T-helper 1 cell treated with Interleukin-12 subunit alpha and Interleukin-12 subunit beta and Interleukin-4 antibody, amounts not matched to agents 30 μg/mL and 1 μg/mL, for 36 hours (primary cell): ENCODE data around the gene PEF1.

ENCODE experiments used
- H3K27ac Mint-ChIP-seq: one replicate; pipeline ENCODE4 v1.8.0; 2021; ENCODE audit warnings: mild to moderate bottlenecking, mixed read lengths
- H3K27me3 Mint-ChIP-seq: one replicate; pipeline ENCODE4 v1.8.0; 2021; ENCODE audit warnings: low read depth, mixed read lengths
- H3K36me3 Mint-ChIP-seq: one replicate; pipeline ENCODE4 v1.8.0; 2021; ENCODE audit warnings: low read depth, mixed read lengths
- H3K4me1 Mint-ChIP-seq: one replicate; pipeline ENCODE4 v1.8.0; 2021; ENCODE audit warnings: low read depth, mixed read lengths
- H3K4me3 Mint-ChIP-seq: one replicate; pipeline ENCODE4 v1.8.0; 2021; ENCODE audit warnings: mild to moderate bottlenecking, moderate library complexity, mixed read lengths
- H3K9me3 Mint-ChIP-seq: one replicate; pipeline ENCODE4 v1.8.0; 2021; ENCODE audit warnings: mixed read lengths

The PEF1 gene

GRCh38 chr1:31653717-31654473, 9.2 kb upstream of the PEF1 start:
- Mint-ChIP-seq H3K36me3 (no peaks in the 10 kb centered on the region), H3K9me3 (no peaks in the 10 kb centered on the region), H3K4me3 (no peak overlapping the region), H3K27ac (no peak overlapping the region), H3K4me1 (no peaks in the 10 kb centered on the region), H3K27me3 (peaks cover 16% of the 10 kb centered on the region)

- H3K36me3 Mint-ChIP-seq = no peaks in the 10 kb centered on the region
- H3K4me3 Mint-ChIP-seq = no peak overlapping the region
- H3K4me1 Mint-ChIP-seq = no peaks in the 10 kb centered on the region
- H3K27me3 Mint-ChIP-seq = peaks cover 16% of the 10 kb centered on the region
- H3K27ac Mint-ChIP-seq = no peak overlapping the region
- H3K9me3 Mint-ChIP-seq = no peaks in the 10 kb centered on the region
Measured at GRCh38 chr1:31652891-31653499, 8.3 kb upstream of the PEF1 start.

- Mint-ChIP-seq H3K36me3 (peaks cover 2% of the 10 kb centered on the region), H3K4me3 (no peak overlapping the region), H3K9me3 (peaks cover 2% of the 10 kb centered on the region), H3K27ac (no peak overlapping the region), H3K27me3 (peaks cover 23% of the 10 kb centered on the region), H3K4me1 (peaks cover 2% of the 10 kb centered on the region)
Measured at GRCh38 chr1:31651766-31652165, 7.1 kb upstream of the PEF1 start.

- peaks cover 23% of the 10 kb centered on the region for H3K27me3 Mint-ChIP-seq
- H3K36me3 Mint-ChIP-seq = peaks cover 3% of the 10 kb centered on the region
- no peak overlapping the region for H3K27ac Mint-ChIP-seq
- no peak overlapping the region for H3K4me3 Mint-ChIP-seq
- peaks cover 7% of the 10 kb centered on the region for H3K4me1 Mint-ChIP-seq
- H3K9me3 Mint-ChIP-seq = peaks cover 8% of the 10 kb centered on the region
Measured at GRCh38 chr1:31651089-31651420, 6.4 kb upstream of the PEF1 start.

- Mint-ChIP-seq H3K27me3 (peaks cover 18% of the 10 kb centered on the region), H3K36me3 (peaks cover 3% of the 10 kb centered on the region), H3K4me3 (no peak overlapping the region), H3K4me1 (peaks cover 11% of the 10 kb centered on the region), H3K9me3 (peaks cover 8% of the 10 kb centered on the region), H3K27ac (no peak overlapping the region)
Measured at GRCh38 chr1:31650161-31651088, 5.7 kb upstream of the PEF1 start.

GRCh38 chr1:31648641-31649357, 4.1 kb upstream of the PEF1 start:
- peaks cover 18% of the 10 kb centered on the region for H3K4me1 Mint-ChIP-seq
- H3K27ac Mint-ChIP-seq = no peak overlapping the region
- no peak overlapping the region for H3K4me3 Mint-ChIP-seq
- peaks cover 8% of the 10 kb centered on the region for H3K9me3 Mint-ChIP-seq
- peaks cover 4% of the 10 kb centered on the region for H3K36me3 Mint-ChIP-seq
- peaks cover 16% of the 10 kb centered on the region for H3K27me3 Mint-ChIP-seq

GRCh38 chr1:31648190-31648589, 3.5 kb upstream of the PEF1 start:
- Mint-ChIP-seq H3K27ac (no peak overlapping the region), H3K27me3 (peaks cover 16% of the 10 kb centered on the region)

GRCh38 chr1:31647106-31647505, 2.4 kb upstream of the PEF1 start:
- H3K9me3 Mint-ChIP-seq = peaks cover 8% of the 10 kb centered on the region
- H3K4me1 Mint-ChIP-seq = peaks cover 24% of the 10 kb centered on the region
- peak overlapping the region; percentile 49 for H3K4me3 Mint-ChIP-seq
- peaks cover 16% of the 10 kb centered on the region for H3K27me3 Mint-ChIP-seq
- no peak overlapping the region for H3K27ac Mint-ChIP-seq
- peaks cover 5% of the 10 kb centered on the region for H3K36me3 Mint-ChIP-seq

More at GRCh38 chr1:31648190-31648589, 3.5 kb upstream of the PEF1 start:
- H3K36me3 Mint-ChIP-seq = peaks cover 5% of the 10 kb centered on the region
- H3K4me1 Mint-ChIP-seq = peaks cover 23% of the 10 kb centered on the region
- peaks cover 8% of the 10 kb centered on the region for H3K9me3 Mint-ChIP-seq
- H3K4me3 Mint-ChIP-seq = no peak overlapping the region

- Mint-ChIP-seq H3K4me1 (peaks cover 24% of the 10 kb centered on the region), H3K27ac (peak overlapping the region; percentile 100), H3K36me3 (peaks cover 5% of the 10 kb centered on the region), H3K27me3 (peaks cover 16% of the 10 kb centered on the region), H3K9me3 (peaks cover 8% of the 10 kb centered on the region), H3K4me3 (peak overlapping the region; percentile 100)
Measured at GRCh38 chr1:31646259-31646960, 1.7 kb upstream of the PEF1 start.

GRCh38 chr1:31645274-31645568, 545 bp upstream of the PEF1 start:
- Mint-ChIP-seq H3K36me3 (peaks cover 5% of the 10 kb centered on the region), H3K27ac (peak overlapping the region; percentile 100), H3K9me3 (peaks cover 8% of the 10 kb centered on the region), H3K4me1 (peaks cover 24% of the 10 kb centered on the region), H3K27me3 (peaks cover 10% of the 10 kb centered on the region), H3K4me3 (peak overlapping the region; percentile 100)

- Mint-ChIP-seq H3K9me3 (peaks cover 8% of the 10 kb centered on the region), H3K4me3 (peak overlapping the region; percentile 100), H3K27me3 (peaks cover 7% of the 10 kb centered on the region), H3K36me3 (peaks cover 5% of the 10 kb centered on the region), H3K27ac (peak overlapping the region; percentile 100), H3K4me1 (peaks cover 24% of the 10 kb centered on the region)
Measured at GRCh38 chr1:31643976-31644559, 608 bp downstream of the PEF1 start.

GRCh38 chr1:31642897-31643296, 1.8 kb downstream of the PEF1 start:
- no peak overlapping the region for H3K4me3 Mint-ChIP-seq
- peaks cover 32% of the 10 kb centered on the region for H3K4me1 Mint-ChIP-seq
- peaks cover 6% of the 10 kb centered on the region for H3K36me3 Mint-ChIP-seq
- H3K27ac Mint-ChIP-seq = no peak overlapping the region
- H3K27me3 Mint-ChIP-seq = peaks cover 7% of the 10 kb centered on the region
- H3K9me3 Mint-ChIP-seq = peaks cover 8% of the 10 kb centered on the region

GRCh38 chr1:31642366-31642765, 2.3 kb downstream of the PEF1 start:
- peaks cover 6% of the 10 kb centered on the region for H3K27me3 Mint-ChIP-seq
- H3K36me3 Mint-ChIP-seq = peaks cover 6% of the 10 kb centered on the region
- H3K4me3 Mint-ChIP-seq = no peak overlapping the region
- H3K4me1 Mint-ChIP-seq = peaks cover 35% of the 10 kb centered on the region
- H3K27ac Mint-ChIP-seq = no peak overlapping the region
- peaks cover 8% of the 10 kb centered on the region for H3K9me3 Mint-ChIP-seq
